ENCODE measurements around the gene CREBBP. TPM values are rescaled to one million over a fixed set of nuclear protein-coding genes. Genes with fewer than 3 reads are reported as not detected.

Gene CREBBP
- total and polyA plus RNA-seq, 9 donors: 35.6 to 94.5 (median 78.3) TPM

- Histone ChIP-seq H3K27ac (no peak overlapping the region), H3K4me3 (no peak overlapping the region), H3K27me3 (no peaks in the 10 kb centered on the region), H3K9me3 (no peaks in the 10 kb centered on the region), H3K4me1 (ENCODE audit: insufficient read depth) (peaks cover 5% of the 10 kb centered on the region), H3K36me3 (no peaks in the 10 kb centered on the region)
- intact Hi-C loops (cut with DNase I): loop anchor here (2.0 to 10.0 kb wide), 4 partner anchors 57 to 195 kb away; partner anchors contain the start of gene CREBBP (in 2 of the 4)
- no peak for TF ChIP-seq EP300 (IDR thresholded peaks at IDR 0.05)
- no peak for TF ChIP-seq POLR2A (IDR thresholded peaks at IDR 0.05)
- no peak for TF ChIP-seq CTCF (IDR thresholded peaks at IDR 0.05)
- WGBS, 3 donors: 91 to 92% (median 91%) methylated on average over 7 of the region's 7 CpGs
- DNase-seq: no peak
Observed at GRCh38 chr16:3689731-3690130, 190.8 kb downstream of the CREBBP start.

GRCh38 chr16:3687792-3688191 is 192.7 kb downstream of the CREBBP start:
- H3K27ac ChIP-seq: no peak overlapping the region
- 88 to 95% (median 89%) methylated on average over 9 of the region's 9 CpGs for WGBS, 3 donors
- DNase-seq: no peak
- no peaks in the 10 kb centered on the region for H3K9me3 ChIP-seq
- H3K4me1 ChIP-seq (ENCODE audit: insufficient read depth): peaks cover 5% of the 10 kb centered on the region
- no peak overlapping the region for H3K4me3 ChIP-seq
- TF ChIP-seq EP300 (IDR thresholded peaks at IDR 0.05) (no peak), POLR2A (IDR thresholded peaks at IDR 0.05) (no peak), CTCF (IDR thresholded peaks at IDR 0.05) (no peak)
- no peaks in the 10 kb centered on the region for H3K27me3 ChIP-seq
- intact Hi-C loops (cut with DNase I): loop anchor here in 1 of 4 donors (5.0 kb wide), 1 partner anchor 195 kb away; the partner anchor contains the start of gene CREBBP
- no peaks in the 10 kb centered on the region for H3K36me3 ChIP-seq

- no peaks in the 10 kb centered on the region for H3K27me3 ChIP-seq
- H3K4me1 ChIP-seq (ENCODE audit: insufficient read depth): peaks cover 5% of the 10 kb centered on the region
- H3K4me3 ChIP-seq: no peak overlapping the region
- WGBS, 3 donors: 77 to 83% (median 82%) methylated on average over 7 of the region's 7 CpGs
- no peak for DNase-seq
- intact Hi-C loops (cut with DNase I): loop anchor here in 1 of 4 donors (5.0 kb wide), 1 partner anchor 195 kb away; the partner anchor contains the start of gene CREBBP
- H3K27ac ChIP-seq: no peak overlapping the region
- no peaks in the 10 kb centered on the region for H3K9me3 ChIP-seq
- no peak for TF ChIP-seq EP300 (IDR thresholded peaks at IDR 0.05)
- TF ChIP-seq POLR2A (IDR thresholded peaks at IDR 0.05): no peak
- no peak for TF ChIP-seq CTCF (IDR thresholded peaks at IDR 0.05)
- no peaks in the 10 kb centered on the region for H3K36me3 ChIP-seq
Observed at GRCh38 chr16:3687021-3687420, 193.5 kb downstream of the CREBBP start.

GRCh38 chr16:3681206-3681605 is 199.3 kb downstream of the CREBBP start:
- H3K4me3 ChIP-seq: no peak overlapping the region
- no peak for TF ChIP-seq CTCF (IDR thresholded peaks at IDR 0.05)
- TF ChIP-seq EP300 (IDR thresholded peaks at IDR 0.05): no peak
- no peak for TF ChIP-seq POLR2A (IDR thresholded peaks at IDR 0.05)
- intact Hi-C loops (cut with DNase I): no loop called here
- no peaks in the 10 kb centered on the region for H3K27me3 ChIP-seq
- no peaks in the 10 kb centered on the region for H3K9me3 ChIP-seq
- 90 to 91% (median 90%) methylated on average over 3 of the region's 3 CpGs for WGBS, 3 donors
- DNase-seq: no peak
- H3K4me1 ChIP-seq (ENCODE audit: insufficient read depth): no peaks in the 10 kb centered on the region
- H3K27ac ChIP-seq: no peak overlapping the region
- H3K36me3 ChIP-seq: no peaks in the 10 kb centered on the region
